HG02943 (cell line): ENCODE measurements around the gene CADM2.
"Not testable (repeated sequence)": the region's sequence is repeated elsewhere in the genome, so short reads cannot be mapped to it uniquely, and the experiment has no call there.

Experiments
- ATAC-seq: cut with Tn5 transposase; IDR thresholded peaks from one replicate; pipeline ENCODE4 v1.9.1; 2021; ENCODE audit warnings: mild to moderate bottlenecking, low read depth, moderate library complexity; ENCODE audit not compliant: unreplicated experiment

The CADM2 gene

DNA sequence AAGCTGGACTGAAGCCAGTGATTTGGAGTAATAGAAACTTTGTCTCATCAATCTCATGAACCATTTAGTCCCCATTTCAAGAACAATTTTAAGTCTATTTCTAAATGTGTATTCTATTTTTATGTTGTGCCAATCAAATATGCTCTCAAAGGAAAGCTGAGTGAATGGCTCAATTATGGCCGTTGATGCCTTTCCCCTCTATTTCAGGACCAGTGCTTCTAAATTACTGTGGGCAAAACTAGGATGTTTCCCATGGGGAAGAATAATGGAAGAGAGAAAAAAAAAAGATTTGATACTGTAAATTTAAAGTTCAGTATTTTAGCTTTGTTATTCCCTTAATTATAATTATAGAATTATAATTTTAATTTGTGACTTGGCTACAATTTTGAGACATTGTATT, 110.1 kb downstream of the CADM2 start:
- no peak for ATAC-seq

DNA sequence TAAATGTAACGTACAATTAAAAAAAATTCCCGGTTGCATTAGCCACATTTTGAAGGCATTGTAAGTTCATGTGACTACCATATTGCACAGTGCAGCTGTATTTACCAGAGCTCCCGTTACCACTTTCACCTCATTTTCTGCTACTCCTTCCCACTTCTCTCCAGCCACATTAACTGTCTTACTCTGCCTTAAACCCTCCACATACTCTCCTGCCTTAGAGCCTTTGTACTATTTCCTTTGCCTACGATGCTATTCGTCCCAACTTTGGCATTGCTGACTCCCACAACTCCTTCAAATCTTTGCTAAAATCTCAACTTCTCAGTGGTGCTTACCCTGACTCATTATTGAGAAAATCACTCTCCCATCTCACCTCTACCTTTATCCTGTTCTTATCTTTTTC, 115.2 kb downstream of the CADM2 start:
- ATAC-seq: no peak

DNA sequence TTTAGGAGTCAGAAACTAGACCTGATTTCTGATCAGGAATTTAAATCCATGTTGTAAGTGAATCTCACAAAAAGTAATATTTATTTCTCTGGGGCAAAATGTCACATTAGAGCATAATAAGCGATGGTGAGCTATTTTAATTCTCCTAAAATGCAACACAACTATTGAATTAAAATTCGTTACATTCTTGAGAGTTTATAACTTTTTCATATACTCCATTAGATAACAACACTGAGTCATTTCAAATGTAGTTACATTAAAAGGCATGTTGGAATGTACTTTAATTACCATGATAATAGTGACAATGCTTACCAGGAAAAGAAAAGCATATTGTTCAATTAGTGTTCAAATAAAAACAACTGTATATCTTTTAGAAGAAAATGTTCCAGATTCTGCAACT, 116.9 kb downstream of the CADM2 start:
- no peak for ATAC-seq

DNA sequence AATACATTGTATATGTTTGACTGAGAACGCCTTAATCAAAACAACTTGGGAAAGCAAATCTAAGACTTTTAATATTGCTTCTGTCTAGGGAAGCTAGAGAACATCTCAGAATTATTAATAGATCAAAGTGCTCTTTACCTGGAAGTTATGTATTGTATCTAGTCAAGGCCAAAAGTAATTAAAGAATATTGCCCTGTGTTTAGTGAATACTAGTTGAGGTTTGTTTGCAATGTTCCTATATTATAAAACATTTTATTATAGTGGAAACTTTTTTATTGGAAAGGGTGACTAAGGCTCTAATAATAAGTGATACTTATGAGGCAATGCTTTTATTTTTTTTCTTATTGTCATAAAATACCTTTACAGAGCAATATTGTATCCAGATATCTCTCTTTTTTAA, 118.2 kb downstream of the CADM2 start:
- no peak for ATAC-seq

DNA sequence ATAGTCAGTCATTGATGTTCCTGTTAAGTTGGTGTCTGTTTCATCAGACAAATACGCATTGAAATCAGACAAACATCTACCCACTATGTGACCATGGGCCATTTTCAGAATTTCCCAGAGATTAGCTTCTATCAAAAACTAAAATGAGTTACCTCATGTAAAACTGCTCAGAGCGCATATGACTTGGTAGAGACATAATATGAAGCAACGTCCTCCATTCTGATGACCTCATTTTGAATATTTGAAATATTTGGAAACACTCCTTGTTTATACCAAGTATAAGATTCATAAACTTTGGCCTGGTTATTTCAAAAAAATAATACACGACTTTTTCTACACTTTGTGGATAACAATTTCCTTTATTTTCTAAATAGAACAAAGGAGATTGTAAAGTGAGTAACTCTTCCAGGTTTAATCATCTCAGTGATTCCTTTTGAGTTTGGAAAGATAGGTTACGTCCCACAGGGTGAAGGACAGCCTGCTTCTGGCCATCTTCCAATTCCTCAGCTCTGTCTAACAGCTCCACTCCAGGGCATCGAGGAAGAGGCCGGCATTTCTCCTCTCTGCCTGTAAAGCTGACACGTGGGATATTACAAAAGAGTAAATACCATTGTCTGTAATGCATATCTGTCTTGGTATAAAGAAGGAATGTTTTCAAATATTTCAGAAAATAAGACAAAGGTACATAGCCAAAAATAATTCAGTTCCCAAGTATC, 122.6 kb downstream of the CADM2 start:
- ATAC-seq: no peak

DNA sequence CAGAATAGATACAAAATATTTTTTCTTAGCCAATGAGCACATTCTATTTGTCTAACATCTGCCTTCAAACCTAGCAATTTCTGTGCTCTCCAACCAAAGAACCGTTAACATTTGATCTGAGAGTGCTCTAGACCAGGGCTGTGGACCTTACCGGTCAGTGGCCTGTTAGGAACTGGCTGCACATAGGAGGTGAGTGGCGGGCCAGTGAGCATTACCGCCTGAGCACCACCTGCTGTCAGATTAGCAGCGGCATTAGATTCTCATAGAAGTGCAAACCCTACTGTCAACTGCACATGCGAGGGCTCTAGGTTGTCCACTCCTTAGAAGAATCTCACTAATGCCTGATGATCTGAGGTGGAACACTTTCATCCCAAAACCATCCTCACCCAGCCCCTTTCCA, 131.7 kb downstream of the CADM2 start:
- ATAC-seq: no peak

DNA sequence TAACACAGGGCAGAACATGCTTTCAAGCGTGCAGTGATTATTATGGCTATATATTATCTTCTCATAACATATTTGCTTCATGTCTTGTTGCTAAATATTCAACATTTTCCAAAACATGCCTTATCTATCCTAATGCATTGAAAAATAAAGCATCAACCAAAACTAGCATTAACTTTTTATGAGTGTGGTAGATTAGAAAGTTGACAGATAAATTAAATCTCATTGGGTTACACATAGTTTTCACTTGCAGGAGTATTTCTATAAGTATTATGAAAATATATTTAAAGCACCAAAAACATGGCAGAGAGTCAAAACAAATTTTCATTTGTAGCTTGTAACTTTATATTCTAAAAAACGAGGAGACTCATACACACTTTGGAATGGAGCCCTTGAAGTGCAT, 141.5 kb downstream of the CADM2 start:
- no peak for ATAC-seq

DNA sequence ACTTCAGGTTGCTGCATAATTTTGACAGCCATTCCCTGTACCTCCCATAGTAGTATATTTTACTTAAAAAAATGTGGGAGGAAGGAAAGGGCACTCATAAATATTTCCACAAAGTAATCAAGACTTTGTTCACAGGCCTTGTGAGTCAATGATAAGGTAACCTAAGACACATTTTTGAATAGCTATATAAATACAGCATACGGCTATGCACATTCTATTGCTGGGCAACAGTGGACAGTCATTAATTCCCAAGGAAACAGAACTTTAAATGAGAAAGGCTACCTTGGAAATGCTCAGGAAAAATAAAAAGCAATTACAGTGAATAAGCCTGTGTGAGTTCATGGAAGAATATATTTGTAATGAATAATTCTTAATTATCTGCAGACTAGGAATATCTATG, 144.0 kb downstream of the CADM2 start:
- ATAC-seq: no peak

DNA sequence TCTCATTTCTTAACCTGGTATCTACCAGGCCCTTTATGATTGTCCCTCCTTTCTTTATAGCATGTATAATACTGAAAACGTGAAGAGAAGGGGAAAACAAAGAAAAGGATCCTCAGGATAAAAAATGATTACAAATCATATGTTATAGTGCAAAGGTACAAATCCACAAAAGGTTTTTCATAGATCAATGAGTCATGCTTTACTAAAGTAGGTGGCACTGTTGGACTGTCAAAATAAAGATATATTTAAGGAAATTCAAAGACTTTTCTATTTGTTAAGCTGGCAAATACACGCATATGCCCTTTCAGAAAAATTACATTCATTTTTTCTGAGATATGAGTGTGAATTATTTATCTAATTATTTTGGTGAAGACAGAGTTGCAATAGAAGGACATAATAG, 151.6 kb downstream of the CADM2 start:
- ATAC-seq: no peak

DNA sequence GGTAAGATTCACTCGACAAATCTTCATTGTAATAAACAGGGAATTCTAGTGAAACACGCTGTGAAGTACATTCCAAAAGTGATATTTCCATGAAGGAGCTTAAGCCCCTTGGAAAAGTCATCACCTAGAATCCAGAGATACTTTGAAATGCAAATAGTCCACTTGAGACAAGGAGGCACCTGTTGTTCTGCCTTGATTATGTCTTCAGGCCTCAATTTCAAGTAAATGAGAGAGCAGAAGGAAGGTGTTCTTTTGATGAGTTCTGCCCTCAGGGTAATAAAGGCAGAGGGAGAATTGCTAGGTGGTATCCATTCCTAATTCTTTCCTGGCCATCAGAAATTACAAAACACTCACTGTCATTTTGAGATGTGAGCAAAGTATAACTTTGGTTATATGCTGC, 162.1 kb downstream of the CADM2 start:
- ATAC-seq: no peak

DNA sequence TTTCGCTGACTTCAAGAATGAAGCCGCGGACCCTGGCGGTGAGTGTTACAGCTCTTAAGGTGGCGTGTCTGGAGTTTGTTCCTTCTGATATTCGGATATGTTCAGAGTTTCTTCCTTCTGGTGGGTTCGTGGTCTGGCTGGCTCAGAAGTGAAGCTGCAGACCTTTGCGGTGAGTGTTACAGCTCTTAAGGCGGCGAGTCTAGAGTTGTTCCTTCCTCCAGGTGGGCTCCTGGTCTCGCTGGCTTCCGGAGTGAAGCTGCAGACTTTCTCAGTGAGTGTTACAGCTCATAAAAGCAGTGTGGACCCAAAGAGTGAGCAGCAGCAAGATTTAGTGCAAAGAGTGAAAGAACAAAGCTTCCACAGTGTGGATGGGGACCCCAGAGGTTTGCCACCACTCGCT, 174.1 kb downstream of the CADM2 start:
- not testable (repeated sequence) for ATAC-seq

DNA sequence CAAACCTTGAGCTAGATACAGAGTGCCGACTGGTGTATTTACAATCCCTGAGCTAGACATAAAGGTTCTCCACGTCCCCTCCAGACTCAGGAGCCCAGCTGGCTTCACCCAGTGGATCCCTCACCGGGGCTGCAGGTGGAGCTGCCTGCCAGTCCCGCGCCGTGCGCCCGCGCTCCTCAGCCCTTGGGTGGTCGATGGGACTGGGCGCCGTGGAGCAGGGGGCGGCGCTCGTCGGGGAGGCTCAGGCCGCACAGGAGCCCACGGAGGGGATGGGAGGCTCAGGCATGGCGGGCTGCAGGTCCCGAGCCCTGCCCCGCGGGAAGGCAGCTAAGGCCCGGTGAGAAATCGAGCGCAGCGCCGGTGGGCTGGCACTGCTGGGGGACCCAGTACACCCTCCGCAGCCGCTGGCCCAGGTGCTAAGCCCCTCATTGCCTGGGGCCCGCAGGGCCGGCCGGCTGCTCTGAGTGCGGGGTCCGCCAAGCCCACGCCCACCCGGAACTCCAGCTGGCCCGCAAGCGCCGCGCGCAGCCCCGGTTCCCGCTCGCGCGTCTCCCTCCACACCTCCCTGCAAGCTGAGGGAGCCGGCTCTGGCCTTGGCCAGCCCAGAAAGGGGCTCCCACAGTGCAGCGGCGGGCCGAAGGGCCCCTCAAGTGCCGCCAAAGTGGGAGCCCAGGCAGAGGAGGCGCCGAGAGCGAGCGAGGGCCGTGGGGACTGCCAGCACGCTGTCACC, 175.1 kb downstream of the CADM2 start:
- ATAC-seq: not testable (repeated sequence)

DNA sequence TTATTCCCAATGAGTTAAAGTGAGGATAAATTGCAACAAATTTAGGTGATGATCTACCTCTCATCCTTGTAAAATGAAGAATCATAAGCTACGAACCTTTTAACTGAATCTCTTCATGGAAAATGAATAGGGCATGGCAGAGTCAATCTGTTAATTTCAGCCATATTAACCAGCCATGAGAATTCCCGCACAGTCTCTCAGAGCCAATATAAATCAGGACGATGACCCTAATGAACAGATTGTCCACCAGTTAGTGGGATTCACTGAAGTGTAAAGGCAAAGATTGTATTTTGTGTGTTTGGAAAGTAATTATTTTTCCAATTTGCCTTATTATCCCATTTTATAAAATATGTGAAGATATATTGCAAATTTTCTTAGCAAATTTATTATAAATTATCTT, 183.8 kb downstream of the CADM2 start:
- no peak for ATAC-seq

DNA sequence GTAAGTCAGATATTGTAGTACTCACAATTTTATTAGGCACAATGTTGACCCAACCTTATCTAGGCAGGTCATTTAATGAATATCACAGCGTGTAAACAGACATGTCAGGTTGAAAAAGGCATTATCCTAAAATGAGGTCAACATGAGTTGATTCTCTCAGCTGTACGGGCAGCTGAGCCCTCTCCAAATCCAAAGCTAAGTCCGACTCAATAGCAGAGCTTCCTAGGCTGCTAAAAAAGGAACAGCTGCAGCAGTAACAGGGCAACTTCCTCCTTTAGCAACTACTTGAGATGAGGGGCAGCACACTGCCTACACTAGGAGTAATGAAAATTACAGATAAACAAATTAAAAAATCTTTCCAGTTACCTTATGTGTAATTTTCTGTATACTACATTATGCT, 189.2 kb downstream of the CADM2 start:
- ATAC-seq: no peak

DNA sequence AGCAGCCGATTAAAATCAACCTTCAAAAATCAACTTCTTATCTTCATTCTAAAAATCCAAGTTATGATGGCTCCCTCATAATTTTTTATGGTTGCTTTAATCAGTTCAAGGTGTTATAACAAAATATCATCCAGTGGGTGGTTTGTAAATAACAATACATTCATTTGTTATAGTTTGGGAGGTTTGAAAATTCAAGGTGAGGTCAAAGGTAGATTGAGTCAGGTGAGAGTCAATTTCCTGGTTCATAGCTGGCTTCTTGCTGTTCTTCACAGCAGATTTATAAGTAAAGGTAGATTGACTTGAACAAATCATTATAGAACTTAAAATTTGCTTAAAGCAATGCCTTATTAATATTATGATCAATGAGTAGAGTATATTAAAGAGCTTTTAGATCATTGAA, 192.8 kb downstream of the CADM2 start:
- ATAC-seq: no peak

DNA sequence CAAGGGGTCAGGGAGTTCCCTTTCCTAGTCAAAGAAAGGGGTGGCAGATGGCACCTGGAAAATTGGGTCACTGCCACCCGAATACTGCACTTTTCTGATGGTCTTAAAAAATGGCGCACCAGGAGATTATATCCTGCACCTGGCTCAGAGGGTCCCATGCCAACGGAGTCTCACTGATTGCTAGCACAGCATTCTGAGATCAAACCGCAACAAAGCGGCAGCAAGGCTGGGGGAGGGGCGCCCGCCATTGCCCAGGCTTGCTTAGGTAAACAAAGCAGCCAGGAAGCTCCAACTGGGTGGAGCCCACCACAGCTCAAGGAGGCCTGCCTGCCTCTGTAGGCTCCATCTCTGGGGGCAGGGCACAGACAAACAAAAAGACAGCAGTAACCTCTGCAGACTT, 194.5 kb downstream of the CADM2 start:
- not testable (repeated sequence) for ATAC-seq

DNA sequence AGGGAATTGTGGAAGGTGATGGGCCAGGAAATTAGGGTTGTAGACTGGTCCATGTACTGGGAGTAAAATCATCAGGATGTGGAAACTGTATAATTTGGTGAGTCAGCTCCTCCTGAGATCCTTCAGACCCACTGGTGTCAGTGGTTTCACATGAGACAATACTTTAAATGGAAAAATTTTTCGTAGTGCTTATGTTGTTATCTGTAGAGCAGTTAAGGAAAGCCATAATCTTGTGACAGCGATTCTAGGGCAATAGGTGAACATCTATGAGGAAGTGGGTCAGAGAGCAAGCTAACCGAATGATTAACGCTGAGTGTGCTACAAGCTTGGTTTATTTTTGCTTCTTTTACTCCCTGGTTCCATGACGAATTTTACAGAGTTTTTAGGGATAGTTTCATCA, 200.6 kb downstream of the CADM2 start:
- no peak for ATAC-seq

DNA sequence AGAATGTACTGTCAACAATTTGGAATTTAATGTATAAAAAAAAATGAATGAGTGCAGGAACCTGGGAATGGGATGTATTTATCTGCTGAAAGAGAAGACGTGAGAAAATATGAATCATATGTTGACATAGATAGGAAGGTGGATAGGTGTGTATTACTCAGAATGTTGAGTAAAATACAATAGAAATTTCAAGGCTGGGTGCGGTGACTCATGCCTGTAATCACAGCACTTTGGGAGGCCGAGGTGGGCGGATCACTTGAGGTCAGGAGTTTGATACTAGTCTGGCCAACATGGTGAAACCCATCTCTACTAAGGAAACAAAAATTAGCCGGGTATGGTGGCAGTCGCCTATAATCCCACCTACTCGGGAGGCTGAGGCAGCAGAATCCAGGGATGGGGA, 202.8 kb downstream of the CADM2 start:
- no peak for ATAC-seq

DNA sequence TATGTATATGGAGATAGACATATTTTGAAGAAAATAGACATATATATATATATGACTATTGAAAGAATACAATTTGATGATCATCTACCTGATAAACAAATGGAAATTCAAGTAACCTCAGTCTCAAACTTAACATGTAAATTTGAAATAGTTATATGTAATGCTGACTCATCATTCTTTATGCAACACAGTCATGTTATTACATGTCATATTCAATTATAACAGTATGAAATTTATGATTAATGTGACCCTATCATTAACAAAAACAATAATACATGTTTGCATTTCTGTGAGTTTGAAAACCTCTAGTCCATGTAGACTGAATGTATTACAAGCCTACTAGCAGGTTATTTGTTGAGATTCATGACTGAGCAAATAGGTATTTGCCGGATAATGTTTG, 204.1 kb downstream of the CADM2 start:
- ATAC-seq: no peak

DNA sequence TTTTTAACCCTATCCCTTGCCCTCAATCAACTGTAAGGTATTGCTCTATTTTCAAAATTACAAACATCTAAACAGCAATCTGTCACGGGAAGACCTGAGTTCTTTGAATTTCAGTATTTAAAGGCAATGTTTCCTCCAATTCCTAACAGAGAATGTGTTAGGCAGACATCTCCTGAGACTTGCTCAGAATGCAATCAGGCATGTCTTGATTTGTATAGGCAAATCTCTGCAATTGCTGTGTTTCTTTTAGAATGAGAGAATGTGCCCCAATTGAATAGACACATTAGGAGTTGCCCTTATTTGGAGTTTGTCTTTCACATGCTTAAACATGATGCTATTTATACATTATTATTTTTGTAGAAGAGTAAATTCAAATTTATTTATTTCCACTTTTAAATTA, 205.6 kb downstream of the CADM2 start:
- no peak for ATAC-seq

DNA sequence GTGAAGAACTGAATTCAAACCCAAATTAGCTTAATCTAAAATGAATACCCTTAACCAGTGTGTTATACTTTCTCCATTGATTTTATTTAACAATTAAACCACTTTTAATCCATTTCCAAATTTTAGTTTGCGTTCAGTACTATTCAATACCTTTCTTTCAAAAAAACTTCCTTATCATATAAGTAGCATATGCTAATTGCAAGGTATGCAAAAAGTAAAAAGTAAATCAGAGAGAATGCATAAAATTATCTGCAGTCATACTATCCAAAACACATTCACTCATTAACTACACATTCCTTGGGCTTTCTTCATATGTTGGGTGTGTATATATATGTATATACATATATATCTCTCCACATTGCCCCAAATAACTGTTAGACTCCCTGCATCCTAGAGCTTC, 208.8 kb downstream of the CADM2 start:
- no peak for ATAC-seq

DNA sequence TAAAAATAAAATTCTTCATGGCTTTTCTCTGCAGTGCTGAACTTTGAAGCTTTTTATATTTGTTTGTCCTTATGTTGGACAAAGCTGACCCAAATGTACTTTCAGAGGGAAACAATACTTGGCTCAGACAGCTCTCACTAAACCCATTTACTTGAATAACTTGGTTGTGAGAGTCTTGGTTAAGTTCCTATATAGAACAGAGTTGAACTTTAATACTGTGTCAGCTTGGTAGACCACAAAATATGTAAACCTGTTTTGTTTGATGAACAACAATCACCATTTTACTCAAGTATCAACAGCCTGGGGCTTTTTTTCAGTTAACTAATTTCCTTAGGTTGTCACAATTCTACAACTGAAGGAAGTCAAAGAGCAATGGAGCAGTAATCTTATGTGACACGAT, 211.9 kb downstream of the CADM2 start:
- ATAC-seq: no peak
